Jurkat, Clone E6-1 (cell line): ENCODE measurements around the gene VIPR2. TPM values are rescaled to one million over a fixed set of nuclear protein-coding genes. Genes with fewer than 3 reads are reported as not detected.
"Not testable (repeated sequence)": the region's sequence is repeated elsewhere in the genome, so short reads cannot be mapped to it uniquely, and the experiment has no call there.

Experiments
- DNase-seq: peaks from one replicate; pipeline ENCODE4 v3.0.0-alpha.2; 2011; ENCODE audit warnings: low read depth, low spot score
- H3K4me3 ChIP-seq: 2 replicates; pipeline ENCODE4 v1.5.1; 2011; ENCODE audit warnings: mild to moderate bottlenecking, low read length, control low read depth, moderate library complexity
- polyA plus RNA-seq: library from polyadenylated mRNA; unstranded; fragments of >200 nt; gene quantifications from one replicate; pipeline ENCODE4 v1.2.1, GENCODE V29; 2012; ENCODE audit warnings: missing spikeins; ENCODE audit not compliant: insufficient read length, insufficient read depth

The VIPR2 gene, protein sequence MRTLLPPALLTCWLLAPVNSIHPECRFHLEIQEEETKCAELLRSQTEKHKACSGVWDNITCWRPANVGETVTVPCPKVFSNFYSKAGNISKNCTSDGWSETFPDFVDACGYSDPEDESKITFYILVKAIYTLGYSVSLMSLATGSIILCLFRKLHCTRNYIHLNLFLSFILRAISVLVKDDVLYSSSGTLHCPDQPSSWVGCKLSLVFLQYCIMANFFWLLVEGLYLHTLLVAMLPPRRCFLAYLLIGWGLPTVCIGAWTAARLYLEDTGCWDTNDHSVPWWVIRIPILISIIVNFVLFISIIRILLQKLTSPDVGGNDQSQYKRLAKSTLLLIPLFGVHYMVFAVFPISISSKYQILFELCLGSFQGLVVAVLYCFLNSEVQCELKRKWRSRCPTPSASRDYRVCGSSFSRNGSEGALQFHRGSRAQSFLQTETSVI
- polyA plus RNA-seq: 3.1 TPM

DNA sequence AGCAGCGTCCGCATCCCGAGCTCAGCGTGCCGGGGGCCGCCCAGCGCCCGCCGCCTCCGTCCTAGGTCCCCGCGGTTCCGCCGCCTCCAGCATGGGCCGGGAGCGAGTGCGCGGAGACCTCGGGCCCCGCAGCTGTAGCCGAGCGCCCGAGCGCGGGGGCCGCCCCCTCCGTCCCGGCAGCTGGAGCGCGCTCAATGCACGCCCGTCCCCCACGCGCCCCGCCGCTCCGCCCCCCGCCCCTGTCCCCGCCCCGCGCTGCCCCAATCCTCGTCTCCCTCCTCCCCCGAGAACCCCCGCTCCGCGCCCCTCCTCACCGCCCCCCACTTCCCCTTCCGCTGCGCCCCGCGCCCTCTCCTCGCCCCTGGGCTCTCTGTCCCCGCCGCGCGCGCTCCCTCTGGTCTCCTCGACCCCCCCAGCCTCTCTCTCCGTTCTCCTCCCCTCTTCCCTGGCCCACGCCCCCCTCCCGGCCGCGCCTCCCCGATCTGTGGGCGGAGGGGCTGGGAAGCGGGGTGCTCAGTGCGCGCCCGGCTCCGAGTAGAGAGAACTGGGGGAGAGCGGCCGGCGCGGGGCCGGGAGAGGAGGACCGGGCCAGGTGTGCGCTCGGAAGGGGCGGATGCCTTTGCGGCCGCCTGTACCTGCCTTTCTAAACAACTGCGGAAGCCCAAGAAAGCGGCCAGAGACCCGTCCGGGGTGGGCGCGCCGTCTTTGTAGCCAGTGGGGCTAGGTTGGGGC is at the start of gene VIPR2:
VIPR2 (minus strand) TSS at position 110 of the 732 bp plus-strand sequence; CDS start at position 14, 96 bp downstream.
- no peak for DNase-seq
- H3K4me3 ChIP-seq: peak within 1 kb of the TSS; percentile 58

DNA sequence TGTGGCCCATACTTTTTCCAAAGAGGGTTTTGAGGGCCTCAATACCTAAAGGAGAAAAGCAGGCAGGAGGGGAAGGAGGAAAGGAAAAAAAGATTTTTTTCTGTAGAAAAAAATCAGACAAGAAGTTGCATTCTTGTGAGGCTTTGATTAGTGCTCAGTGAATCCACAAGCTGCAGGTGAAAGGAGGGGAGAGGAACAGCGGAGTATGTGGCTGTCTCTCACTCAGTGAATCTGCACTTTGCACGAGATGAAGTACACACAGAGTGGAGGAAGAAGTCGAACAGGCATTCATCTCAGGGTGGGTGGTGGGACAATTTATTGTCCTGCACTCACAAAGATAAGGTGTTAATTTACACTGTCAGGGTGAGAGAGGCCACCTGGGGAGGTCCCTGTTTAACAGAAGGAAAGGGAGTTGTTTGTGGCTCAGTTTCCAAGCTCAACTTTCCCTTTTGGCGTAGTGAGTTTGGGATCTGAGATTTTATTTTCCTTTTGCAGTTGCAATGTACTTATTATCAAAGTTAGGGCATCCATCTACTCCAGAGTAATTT is 49.0 kb upstream of the VIPR2 start:
- no peak for DNase-seq
- H3K4me3 ChIP-seq: no peak overlapping the region

DNA sequence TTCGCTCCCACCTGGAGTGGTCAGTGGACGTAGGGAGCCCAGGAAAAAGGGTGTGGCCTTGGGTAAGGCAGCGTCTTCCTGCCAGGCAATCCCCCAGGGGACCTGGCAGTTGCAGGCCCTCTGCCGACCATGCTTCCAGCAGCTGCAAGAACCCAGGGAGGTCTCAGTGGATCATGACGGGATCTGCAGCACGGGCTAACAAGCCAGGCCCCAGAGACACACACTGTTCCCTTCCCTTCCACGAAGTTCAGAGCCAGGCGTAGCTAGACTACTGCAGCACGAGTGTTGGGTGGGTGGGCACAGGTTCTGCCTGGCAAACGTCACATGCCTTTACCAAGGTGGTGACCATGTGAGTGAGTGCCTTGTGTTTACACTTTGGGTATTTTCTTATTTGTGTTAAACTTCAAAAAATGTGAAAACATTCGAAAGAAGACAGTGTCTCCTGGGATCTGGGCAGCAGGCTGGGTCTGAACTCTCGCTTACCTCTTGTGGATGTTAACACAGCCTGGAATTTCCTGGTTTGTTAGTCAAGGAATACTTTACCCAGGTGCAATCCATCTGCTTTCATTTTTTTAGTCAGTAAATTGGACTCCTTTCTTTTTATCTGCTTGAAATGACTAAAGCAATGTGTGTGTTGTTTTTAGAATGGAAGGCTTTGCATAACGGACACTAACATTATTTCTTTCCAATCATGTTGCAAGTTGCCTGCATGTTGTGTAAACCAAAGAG is 48.2 kb upstream of the VIPR2 start:
- no peak for DNase-seq
- H3K4me3 ChIP-seq: no peak overlapping the region

DNA sequence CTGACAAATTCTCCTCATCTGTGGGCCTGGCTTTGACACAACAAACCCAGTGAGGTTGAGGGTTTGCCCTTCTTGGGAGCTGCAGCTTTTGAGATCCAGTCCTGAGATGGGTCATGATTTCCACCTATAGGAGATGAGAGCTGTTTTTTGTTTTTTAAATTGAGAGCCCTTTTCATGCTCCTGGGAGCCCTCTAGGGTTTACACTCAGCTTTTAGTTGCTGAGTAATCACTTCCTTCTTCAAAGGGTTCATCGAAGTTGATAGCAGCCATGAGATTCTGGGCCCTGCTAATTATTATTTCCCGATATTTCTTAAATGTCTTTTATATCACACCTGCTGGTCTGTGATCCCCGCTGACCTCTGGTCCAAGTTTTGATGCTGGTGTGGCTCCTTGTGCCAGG is 47.3 kb upstream of the VIPR2 start:
- no peak for DNase-seq
- no peak overlapping the region for H3K4me3 ChIP-seq

DNA sequence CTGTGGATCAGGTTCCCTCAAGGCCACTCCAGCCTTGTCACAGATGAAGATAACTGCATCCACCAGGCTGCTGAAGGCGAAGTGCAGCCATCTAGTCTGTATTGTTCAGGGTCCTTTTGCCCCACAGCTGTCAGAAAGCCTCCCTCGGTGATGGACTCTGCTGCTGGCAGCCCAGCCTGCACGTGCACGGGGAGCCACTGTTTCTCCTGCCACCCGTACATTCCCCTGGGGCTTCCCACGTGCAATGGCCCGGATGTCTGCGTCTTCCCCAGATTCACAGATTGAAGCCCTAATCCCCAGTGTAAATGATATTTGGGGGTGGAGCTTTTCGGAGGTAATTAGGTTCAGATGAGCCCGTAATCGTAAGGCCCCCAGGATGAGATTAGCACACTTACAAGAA is 46.6 kb upstream of the VIPR2 start:
- H3K4me3 ChIP-seq: no peak overlapping the region
- DNase-seq: no peak

DNA sequence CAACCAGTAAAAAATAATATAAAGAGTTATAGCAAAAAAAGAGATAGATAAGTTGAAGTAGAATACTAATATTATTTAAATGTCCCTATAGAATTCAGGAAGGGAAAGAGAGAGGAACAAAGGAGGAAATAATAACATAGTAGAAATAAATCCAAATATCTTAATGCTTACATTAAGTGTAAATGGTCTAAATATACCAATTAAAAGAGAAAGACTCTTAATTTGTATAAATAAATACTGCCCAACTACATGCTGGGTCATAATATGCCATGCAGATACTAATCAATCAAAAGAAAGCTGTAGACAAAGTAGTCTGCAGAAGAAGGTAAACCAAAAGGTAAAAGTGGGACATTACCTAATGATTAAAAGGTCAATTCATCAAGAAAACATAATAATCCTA is 43.3 kb upstream of the VIPR2 start:
- DNase-seq: no peak
- H3K4me3 ChIP-seq: no peak overlapping the region

DNA sequence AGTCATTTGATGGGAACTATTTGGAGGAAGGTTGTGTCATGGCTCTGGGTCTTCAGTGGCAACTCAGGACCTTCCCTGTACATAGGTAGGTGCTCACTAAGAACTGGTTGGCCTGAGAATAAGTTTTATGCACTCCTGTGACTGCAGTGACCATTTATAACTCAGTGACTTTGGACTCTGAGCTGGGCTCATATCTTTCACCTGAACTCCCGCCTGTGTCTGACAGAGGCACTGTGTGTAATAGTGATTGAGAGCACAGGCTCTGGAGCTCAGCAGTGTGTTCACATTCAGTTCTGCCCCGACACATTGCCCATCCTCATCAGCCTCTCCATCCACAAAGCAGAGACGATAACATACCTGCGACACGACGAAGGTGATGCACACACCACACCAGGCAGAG is 34.6 kb upstream of the VIPR2 start:
- H3K4me3 ChIP-seq: no peak overlapping the region
- DNase-seq: no peak

DNA sequence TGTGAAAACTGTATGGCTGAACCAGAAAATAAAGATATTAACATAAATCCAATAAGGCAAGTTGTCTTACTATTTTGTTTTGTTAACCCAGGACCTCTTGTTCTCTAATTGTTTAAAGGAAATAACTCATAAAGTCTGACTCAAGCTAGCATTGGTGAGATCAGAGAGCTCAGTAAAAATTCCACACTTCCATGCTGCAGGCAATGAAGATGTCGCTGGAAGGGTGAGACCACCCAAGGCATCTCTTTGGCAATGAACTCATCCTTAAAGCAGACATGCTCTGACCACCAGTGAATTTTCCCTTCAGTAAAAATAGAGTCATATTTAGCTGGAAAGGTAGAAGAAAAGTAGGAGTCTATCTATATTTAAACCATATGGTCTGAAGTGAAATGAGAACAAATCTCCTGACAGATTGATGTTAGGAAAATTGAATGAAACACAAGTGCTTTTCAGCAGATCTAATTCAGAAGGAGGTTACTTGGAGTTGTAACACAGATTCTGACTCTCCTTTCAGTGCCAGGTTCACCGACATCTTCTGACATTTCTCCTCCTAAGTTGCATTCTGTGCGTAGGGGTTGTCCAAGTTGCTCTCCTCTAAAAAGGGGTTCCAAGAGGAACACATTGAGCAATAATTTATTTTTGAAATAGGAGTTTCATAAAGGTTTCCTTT is 32.8 kb upstream of the VIPR2 start:
- H3K4me3 ChIP-seq: no peak overlapping the region
- DNase-seq: no peak

DNA sequence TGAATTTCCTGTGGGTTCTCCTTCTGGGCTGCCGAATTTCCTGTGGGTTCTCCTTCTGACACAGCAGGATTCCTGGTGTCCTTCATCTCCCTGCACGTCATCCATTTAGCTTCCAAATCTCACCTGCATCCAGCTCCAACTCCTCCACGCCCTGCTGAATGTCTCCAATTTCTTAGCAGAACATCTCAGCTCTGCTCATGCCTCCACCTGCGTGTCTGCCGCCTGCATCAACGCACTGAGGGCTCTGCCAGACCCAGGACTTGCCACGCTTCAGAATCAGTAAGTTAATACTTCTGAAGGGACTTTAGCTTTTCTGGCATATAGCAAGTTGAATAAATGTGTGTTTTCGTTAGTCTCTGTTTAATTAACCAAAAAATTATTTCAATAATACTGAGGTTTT is 31.1 kb upstream of the VIPR2 start:
- DNase-seq: peak; percentile 17
- no peak overlapping the region for H3K4me3 ChIP-seq

DNA sequence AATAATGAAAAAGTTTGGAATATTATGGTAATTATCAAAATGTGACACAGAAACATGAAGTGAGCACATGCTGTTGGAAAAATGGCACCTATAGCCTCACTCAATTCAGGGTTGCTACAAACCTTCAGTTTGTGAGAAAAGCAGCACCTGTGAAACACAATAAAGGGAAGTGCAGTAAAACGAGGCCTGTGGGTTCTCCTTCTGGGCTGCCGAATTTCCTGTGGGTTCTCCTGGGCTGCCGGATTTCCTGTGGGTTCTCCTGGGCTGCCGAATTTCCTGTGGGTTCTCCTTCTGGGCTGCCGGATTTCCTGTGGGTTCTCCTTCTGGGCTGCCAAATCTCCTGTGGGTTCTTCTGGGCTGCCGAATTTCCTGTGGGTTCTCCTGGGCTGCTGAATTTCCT is 30.4 kb upstream of the VIPR2 start:
- peak; percentile 68 for DNase-seq
- H3K4me3 ChIP-seq: not testable (repeated sequence)

DNA sequence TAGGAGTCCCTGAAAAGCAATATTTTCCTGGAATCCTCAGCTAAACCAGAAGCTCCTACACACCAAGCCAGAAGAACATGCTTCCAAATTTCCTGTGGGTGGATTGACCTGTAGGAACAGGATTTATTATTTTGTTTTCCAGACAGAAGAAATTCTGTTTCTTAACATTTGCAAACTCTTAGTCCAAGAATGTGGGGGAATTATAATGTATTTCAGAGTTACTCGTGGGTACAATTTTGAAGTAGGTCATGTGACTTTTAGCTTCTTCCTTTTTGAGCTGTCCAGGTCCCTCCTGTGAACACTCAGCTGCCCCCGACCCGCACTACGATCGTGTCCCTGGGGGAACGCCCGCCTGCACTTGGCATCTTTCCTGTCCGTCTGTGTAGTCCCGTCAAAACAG is 27.7 kb upstream of the VIPR2 start:
- DNase-seq: no peak
- no peak overlapping the region for H3K4me3 ChIP-seq

DNA sequence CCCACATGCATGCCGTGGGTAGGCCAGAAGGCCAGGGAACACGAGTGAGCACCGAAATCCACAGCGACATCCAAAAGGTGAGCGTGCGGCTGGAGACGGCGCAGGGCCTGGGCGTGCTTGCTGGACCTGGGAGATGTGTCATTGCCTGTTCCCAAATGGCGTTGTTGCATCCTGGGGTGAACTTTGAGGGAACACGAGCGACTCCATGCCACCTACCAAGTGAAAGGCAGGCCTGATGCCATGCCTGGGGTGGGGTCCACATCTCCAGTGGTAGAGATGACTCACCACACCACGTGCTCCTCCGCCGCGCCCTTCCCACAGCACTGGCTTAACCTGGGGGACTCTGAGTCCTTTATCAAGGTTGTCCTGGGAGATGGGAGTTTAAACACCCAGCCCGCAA is 24.7 kb upstream of the VIPR2 start:
- DNase-seq: no peak
- H3K4me3 ChIP-seq: no peak overlapping the region

DNA sequence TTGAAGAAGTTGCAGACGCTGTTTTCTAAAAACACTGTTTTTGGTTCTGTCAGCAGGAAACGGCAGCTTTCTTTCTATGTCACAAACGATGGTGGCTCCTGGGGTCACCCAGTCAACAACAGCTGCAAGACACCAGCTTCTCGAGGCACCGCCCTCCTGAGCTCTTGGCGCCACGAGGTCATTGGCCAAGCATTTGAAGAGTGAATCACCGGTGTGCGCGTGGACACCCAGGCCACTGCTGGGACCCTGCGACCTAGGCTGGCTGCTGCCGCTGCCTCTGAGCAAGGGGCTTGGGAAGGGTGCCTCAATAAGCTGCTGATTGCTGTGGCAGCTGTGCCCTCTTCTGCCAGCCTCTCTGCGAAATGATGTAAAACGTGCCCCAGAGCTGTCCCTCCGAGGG is 22.5 kb upstream of the VIPR2 start:
- DNase-seq: no peak

DNA sequence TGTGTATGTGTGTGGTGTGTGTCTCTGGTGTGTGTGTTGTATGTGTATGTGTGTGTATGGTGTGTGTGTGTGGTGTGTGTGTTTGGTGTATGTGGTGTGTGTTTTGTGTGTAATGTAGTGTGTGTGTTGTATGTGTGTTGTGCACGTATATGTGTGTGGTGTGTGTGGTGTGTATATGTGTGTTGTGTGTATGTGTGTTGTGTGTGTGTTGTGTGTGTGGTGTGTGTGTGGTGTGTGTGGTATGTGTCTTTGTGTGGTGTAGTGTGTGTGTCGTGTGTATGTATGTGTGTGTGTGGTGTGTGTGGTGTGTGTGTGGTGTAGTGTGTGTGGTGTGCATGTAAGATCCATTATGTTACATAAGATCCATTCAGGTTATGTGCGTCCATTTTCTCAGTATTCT is 21.9 kb upstream of the VIPR2 start:
- no peak overlapping the region for H3K4me3 ChIP-seq
- no peak for DNase-seq

More for the DNA sequence above, 22.5 kb upstream of the VIPR2 start:
- no peak overlapping the region for H3K4me3 ChIP-seq

DNA sequence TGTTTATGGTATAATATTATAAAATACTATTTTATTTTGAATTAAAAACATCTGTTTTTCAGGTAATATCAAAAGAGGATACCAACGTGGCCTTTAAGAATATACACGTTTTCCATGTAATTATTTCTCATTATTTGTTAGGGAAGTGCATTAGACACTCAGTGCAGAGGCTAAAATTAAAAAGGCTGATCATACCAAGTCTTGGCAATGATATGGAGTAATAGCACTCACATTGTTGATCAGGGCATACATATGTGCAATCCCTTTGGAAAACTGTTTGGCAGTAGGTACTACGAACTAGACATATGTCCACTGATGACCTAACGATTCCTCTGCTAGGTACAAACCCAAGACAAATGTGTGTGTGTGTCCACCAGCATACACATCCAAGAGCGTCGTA is 20.7 kb upstream of the VIPR2 start:
- H3K4me3 ChIP-seq: no peak overlapping the region
- DNase-seq: no peak

DNA sequence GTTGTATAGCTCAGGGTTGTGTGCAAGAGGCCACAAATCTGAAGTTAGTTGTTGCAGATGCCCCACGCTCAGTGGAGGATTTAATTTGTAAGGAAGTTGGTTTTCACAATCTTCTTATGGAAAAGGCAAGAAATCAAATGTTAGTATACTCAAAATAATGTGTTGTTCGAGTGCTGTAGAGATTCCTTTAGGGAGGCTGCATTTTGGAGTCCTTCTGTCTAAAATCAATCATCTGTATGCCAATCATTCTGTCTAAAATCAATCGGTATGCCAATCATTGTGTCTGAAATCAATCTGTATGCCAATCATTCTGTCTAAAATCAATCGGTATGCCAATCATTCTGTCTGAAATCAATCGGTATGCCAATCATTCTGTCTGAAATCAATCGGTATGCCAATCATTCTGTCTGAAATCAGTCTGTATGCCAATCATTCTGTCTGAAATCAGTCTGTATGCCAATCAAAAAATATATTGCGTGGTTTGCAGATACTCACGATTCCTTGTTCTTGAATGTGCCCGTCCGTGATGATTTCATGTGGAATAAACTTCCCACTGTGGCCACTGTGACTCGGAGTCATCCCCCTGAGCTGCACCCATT is 19.1 kb upstream of the VIPR2 start:
- not testable (repeated sequence) for DNase-seq, H3K4me3 ChIP-seq

DNA sequence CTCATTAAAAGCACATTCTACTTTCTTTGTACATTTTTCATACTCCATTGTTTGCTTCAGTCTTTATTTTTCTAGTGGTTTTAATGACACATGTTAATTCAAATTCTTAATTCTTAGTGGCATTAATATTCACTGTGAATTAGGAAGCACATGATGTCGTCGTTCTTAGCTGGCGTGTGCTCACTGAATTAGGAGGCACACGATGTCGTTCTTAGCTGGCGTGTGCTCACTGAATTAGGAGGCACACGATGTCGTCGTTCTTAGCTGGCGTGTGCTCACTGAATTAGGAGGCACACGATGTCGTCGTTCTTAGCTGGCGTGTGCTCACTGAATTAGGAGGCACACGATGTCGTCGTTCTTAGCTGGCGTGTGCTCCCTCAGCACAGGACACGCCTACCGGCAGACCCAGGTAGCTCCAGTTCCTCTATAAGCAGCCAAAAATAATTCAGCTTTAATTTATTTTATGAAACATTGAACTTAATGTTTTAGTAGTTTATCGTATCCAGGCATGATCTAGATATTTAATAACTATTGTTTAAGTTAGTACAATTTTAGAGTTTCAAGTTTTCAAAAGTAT is 17.5 kb upstream of the VIPR2 start:
- H3K4me3 ChIP-seq, DNase-seq: not testable (repeated sequence)

DNA sequence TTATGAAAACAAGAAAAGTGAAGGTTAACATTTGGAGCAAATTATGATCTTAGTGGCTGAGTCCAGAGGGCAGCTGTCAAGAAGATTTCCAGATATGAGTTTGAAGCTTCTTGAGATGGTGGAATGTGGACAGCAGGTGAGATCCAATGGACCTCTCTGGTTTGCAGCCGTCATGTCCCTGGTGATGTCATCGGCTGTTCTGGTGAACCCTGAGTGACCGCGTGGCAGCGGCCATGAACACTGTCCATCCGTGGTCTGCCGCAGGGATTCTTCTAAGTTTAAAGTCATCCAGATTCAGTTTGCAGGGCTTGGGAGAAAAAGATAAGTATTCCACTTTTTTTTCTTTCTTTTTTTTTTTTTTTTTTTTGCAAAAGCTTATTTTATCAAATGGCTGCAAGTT is 15.8 kb upstream of the VIPR2 start:
- no peak overlapping the region for H3K4me3 ChIP-seq
- DNase-seq: no peak
